OCI-LY3 (cell line): ENCODE results near the gene POC1B.
A peak's percentile ranks its signal among the peaks of the same experiment; 100 is the strongest.

Source experiments
- H2AFZ ChIP-seq: fragments of 200-600, 300-600 bp; shearing (Covaris generic); 2 replicates; pipeline ENCODE4 v1.6.0; 2014; ENCODE audit warnings: antibody characterized with exemption, low read depth, low read length
- H3K27ac ChIP-seq: fragments of 200-600, 300-600 bp; sonication (generic); 2 replicates; pipeline ENCODE4 v1.5.1; 2014; ENCODE audit warnings: mild to moderate bottlenecking, low read length, moderate library complexity, mixed read lengths
- H3K27me3 ChIP-seq: fragments of 200-600, 300-600 bp; sonication (generic); 2 replicates; pipeline ENCODE4 v1.6.1; 2014; ENCODE audit warnings: low read depth, low read length, mixed read lengths
- H3K36me3 ChIP-seq: fragments of 200-600, 300-600 bp; sonication (generic); replicated peaks from 2 replicates; pipeline ENCODE3; 2014; ENCODE audit warnings: low read depth, low read length, mixed read lengths
- H3K4me1 ChIP-seq: fragments of 300-600, 200-600 bp; sonication (generic); 2 replicates; pipeline ENCODE4 v1.6.1; 2014; ENCODE audit warnings: low read length, mixed read lengths
- H3K4me2 ChIP-seq: fragments of 200-600, 300-600 bp; sonication (generic); 2 replicates; pipeline ENCODE4 v1.6.1; 2014; ENCODE audit warnings: low read length, mixed read lengths
- H3K4me3 ChIP-seq: fragments of 300-600, 200-600 bp; sonication (generic); 2 replicates; pipeline ENCODE4 v1.5.1; 2014; ENCODE audit warnings: antibody characterized with exemption, mild to moderate bottlenecking, low read length, moderate library complexity
- H3K79me2 ChIP-seq: fragments of 300-600, 200-600 bp; shearing (Covaris generic); 2 replicates; pipeline ENCODE4 v1.6.1; 2014; ENCODE audit warnings: mild to moderate bottlenecking, low read length, mixed read lengths
- H3K9ac ChIP-seq: fragments of 300-600, 200-600 bp; shearing (Covaris generic); 2 replicates; pipeline ENCODE4 v1.6.0; 2014; ENCODE audit warnings: mild to moderate bottlenecking, low read length, moderate library complexity
- H3K9me3 ChIP-seq: fragments of 200-600, 300-600 bp; shearing (Covaris generic); 2 replicates; pipeline ENCODE4 v1.6.1; 2014; ENCODE audit warnings: low read length, mixed read lengths; ENCODE audit not compliant: insufficient read depth
- H4K20me1 ChIP-seq: fragments of 200-600, 300-600 bp; sonication (generic); 2 replicates; pipeline ENCODE4 v1.6.1; 2016; ENCODE audit warnings: low read length, mixed read lengths; ENCODE audit not compliant: insufficient read depth
- EZH2phosphoT487 ChIP-seq: fragments of 200-600 bp; shearing (Covaris generic); IDR thresholded peaks from 2 replicates; pipeline ENCODE4 v1.6.1; 2018; ENCODE audit warnings: antibody characterized with exemption, mixed run types, low read depth
- TF ChIP-seq, protein P1 (sequence below): fragments of 200-600, 300-600 bp; sonication (generic); IDR thresholded peaks from 2 replicates; pipeline ENCODE4 v1.5.1; 2014; ENCODE audit warnings: antibody characterized with exemption, low read length, low read depth

POC1B gene

GRCh38 chr12:89475203-89475990, 50.5 kb downstream of the POC1B start:
- H3K4me1 ChIP-seq = peaks cover 8% of the 10 kb centered on the region; the same call in 1 of the 2 replicates
- H2AFZ ChIP-seq = no peak overlapping the region
- no peak for TF ChIP-seq EZH2phosphoT487
- TF ChIP-seq, protein P1, sequence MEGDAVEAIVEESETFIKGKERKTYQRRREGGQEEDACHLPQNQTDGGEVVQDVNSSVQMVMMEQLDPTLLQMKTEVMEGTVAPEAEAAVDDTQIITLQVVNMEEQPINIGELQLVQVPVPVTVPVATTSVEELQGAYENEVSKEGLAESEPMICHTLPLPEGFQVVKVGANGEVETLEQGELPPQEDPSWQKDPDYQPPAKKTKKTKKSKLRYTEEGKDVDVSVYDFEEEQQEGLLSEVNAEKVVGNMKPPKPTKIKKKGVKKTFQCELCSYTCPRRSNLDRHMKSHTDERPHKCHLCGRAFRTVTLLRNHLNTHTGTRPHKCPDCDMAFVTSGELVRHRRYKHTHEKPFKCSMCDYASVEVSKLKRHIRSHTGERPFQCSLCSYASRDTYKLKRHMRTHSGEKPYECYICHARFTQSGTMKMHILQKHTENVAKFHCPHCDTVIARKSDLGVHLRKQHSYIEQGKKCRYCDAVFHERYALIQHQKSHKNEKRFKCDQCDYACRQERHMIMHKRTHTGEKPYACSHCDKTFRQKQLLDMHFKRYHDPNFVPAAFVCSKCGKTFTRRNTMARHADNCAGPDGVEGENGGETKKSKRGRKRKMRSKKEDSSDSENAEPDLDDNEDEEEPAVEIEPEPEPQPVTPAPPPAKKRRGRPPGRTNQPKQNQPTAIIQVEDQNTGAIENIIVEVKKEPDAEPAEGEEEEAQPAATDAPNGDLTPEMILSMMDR = no peak
- H4K20me1 ChIP-seq = no peaks in the 10 kb centered on the region
- H3K27me3 ChIP-seq = no peaks in the 10 kb centered on the region
- H3K9me3 ChIP-seq = no peaks in the 10 kb centered on the region
- no peaks in the 10 kb centered on the region for H3K36me3 ChIP-seq
- H3K27ac ChIP-seq = no peak overlapping the region
- H3K79me2 ChIP-seq = no peaks in the 10 kb centered on the region
- H3K4me3 ChIP-seq = no peak overlapping the region
- H3K4me2 ChIP-seq = no peak overlapping the region
- H3K9ac ChIP-seq = no peak overlapping the region

GRCh38 chr12:89474615-89475014, 51.2 kb downstream of the POC1B start:
- no peak overlapping the region for H3K27ac ChIP-seq
- no peak overlapping the region for H3K4me3 ChIP-seq
- H4K20me1 ChIP-seq = no peaks in the 10 kb centered on the region
- H2AFZ ChIP-seq = no peak overlapping the region
- H3K4me1 ChIP-seq = peaks cover 8% of the 10 kb centered on the region; the same call in 1 of the 2 replicates
- no peak overlapping the region for H3K9ac ChIP-seq
- no peaks in the 10 kb centered on the region for H3K9me3 ChIP-seq
- TF ChIP-seq EZH2phosphoT487 = no peak
- TF ChIP-seq, protein P1 = no peak
- H3K4me2 ChIP-seq = no peak overlapping the region
- no peaks in the 10 kb centered on the region for H3K36me3 ChIP-seq
- no peaks in the 10 kb centered on the region for H3K79me2 ChIP-seq
- H3K27me3 ChIP-seq = no peaks in the 10 kb centered on the region

- Histone ChIP-seq H3K36me3 (no peaks in the 10 kb centered on the region), H3K4me1 (peaks cover 16% of the 10 kb centered on the region), H4K20me1 (no peaks in the 10 kb centered on the region), H3K9me3 (no peaks in the 10 kb centered on the region), H2AFZ (no peak overlapping the region), H3K9ac (no peak overlapping the region), H3K27ac (no peak overlapping the region), H3K27me3 (no peaks in the 10 kb centered on the region), H3K4me3 (no peak overlapping the region), H3K79me2 (no peaks in the 10 kb centered on the region), H3K4me2 (no peak overlapping the region)
- TF ChIP-seq, protein P1 = no peak
- TF ChIP-seq EZH2phosphoT487 = no peak
Measured at GRCh38 chr12:89472508-89472907, 53.3 kb downstream of the POC1B start.

DNA sequence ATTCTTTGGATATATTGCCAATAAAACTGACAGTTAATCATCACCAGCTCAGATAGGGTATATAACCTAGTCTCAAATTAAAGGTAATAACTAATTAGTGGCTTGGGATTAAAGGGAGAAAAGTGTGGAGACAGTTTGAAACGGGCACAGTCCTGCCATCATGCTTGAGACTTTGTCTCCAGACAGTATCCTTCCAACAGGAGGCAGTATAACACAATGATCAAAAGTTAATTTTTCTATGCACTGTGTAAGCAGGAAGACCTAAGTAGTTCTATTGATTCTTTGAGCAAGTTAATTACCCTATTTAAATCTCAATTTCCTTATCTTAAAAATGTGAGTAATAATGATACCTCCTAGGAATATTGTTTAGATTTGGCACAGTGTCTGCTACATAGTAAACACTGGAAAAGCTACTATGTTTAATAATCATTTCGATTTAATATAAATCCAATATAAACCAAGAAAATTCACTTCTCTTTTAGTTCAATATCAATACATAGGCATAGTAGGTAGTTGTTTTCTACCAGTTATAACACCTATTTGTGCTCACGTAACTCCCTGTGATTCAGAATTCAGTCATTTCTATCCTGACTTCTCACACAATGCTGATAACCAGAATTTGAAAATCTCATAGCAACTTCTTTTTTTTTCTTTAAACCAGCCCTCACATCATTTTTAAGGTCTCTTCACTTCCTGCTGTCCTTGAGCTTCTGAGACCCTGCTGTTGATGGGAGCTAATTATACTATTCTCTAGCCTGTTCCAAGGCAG, 54.9 kb downstream of the POC1B start:
- H3K79me2 ChIP-seq = no peaks in the 10 kb centered on the region
- no peaks in the 10 kb centered on the region for H3K27me3 ChIP-seq
- H3K4me3 ChIP-seq = no peak overlapping the region
- H3K9me3 ChIP-seq = no peaks in the 10 kb centered on the region
- no peaks in the 10 kb centered on the region for H4K20me1 ChIP-seq
- no peaks in the 10 kb centered on the region for H3K36me3 ChIP-seq
- no peak overlapping the region for H3K9ac ChIP-seq
- H3K4me2 ChIP-seq = no peak overlapping the region
- H3K4me1 ChIP-seq = peaks cover 16% of the 10 kb centered on the region
- TF ChIP-seq, protein P1 = peak; percentile 71
- TF ChIP-seq EZH2phosphoT487 = no peak
- H2AFZ ChIP-seq = no peak overlapping the region
- no peak overlapping the region for H3K27ac ChIP-seq
